HepG2 (cell line): ENCODE data around the gene COPS8. TPM values are rescaled to one million over a fixed set of nuclear protein-coding genes. Genes with fewer than 3 reads are reported as not detected.

Experiments used
- ARID2 ChIP-seq: sonication (generic); formaldehyde crosslinking; IDR thresholded peaks from 2 replicates; pipeline ENCODE4 v1.8.1; 2022; ENCODE audit warnings: mild to moderate bottlenecking, missing genetic modification reagents, borderline replicate concordance
- CREB1 ChIP-seq, 2 experiments: fragments of 450-650 bp in 1 of 2; IDR thresholded peaks; 2 replicates each; pipeline ENCODE4 v1.6.1; 2016 to 2017; ENCODE audit warnings: control low read depth in 1 of 2, mild to moderate bottlenecking in 1 of 2, missing compliant biosample characterization in 1 of 2, missing genetic modification characterization in 1 of 2
- CREM ChIP-seq, 2 experiments: sonication (generic) in 1 of 2; formaldehyde crosslinking in 1 of 2; IDR thresholded peaks; 2 replicates each; pipeline versions ENCODE4 v1.4.0 to v1.6.1; 2016 to 2020; ENCODE audit warnings: antibody characterized with exemption in 1 of 2, mild to moderate bottlenecking in 1 of 2, missing genetic modification reagents in 1 of 2
- DNMT1 ChIP-seq: sonication (generic); formaldehyde crosslinking; IDR thresholded peaks from 2 replicates; pipeline ENCODE4 v1.5.1; 2020; ENCODE audit warnings: mild to moderate bottlenecking, missing genetic modification reagents
- HNF1B ChIP-seq: sonication (generic); formaldehyde crosslinking; IDR thresholded peaks from 2 replicates; pipeline ENCODE4 v1.5.1; 2020; ENCODE audit warnings: mild to moderate bottlenecking, moderate library complexity, missing genetic modification reagents
- PHB2 ChIP-seq: fragments of 450-650 bp; IDR thresholded peaks from 2 replicates; pipeline ENCODE4 v1.6.1; 2018; ENCODE audit not compliant: partially characterized antibody
- PLSCR1 ChIP-seq: sonication (generic); formaldehyde crosslinking; IDR thresholded peaks from 2 replicates; pipeline ENCODE4 v1.5.0; 2020; ENCODE audit warnings: missing genetic modification reagents, mild to moderate bottlenecking, borderline replicate concordance
- PRDM4 ChIP-seq: sonication (generic); formaldehyde crosslinking; IDR thresholded peaks from 2 replicates; pipeline ENCODE4 v1.9.0; 2021; ENCODE audit warnings: missing genetic modification reagents, borderline replicate concordance
- RNF219 ChIP-seq: sonication (generic); formaldehyde crosslinking; IDR thresholded peaks from 2 replicates; pipeline ENCODE4 v1.5.0; 2020; ENCODE audit warnings: mild to moderate bottlenecking, missing genetic modification reagents
- SCMH1 ChIP-seq: sonication (generic); formaldehyde crosslinking; IDR thresholded peaks from 2 replicates; pipeline ENCODE4 v1.9.0; 2021; ENCODE audit warnings: missing genetic modification reagents, mild to moderate bottlenecking, borderline replicate concordance
- ZFP36L2 ChIP-seq: sonication (generic); formaldehyde crosslinking; IDR thresholded peaks from 2 replicates; pipeline ENCODE4 v1.4.0; 2020; ENCODE audit warnings: missing genetic modification reagents
- ZNF609 ChIP-seq: sonication (generic); formaldehyde crosslinking; IDR thresholded peaks from 2 replicates; pipeline ENCODE4 v1.4.0; 2020; ENCODE audit warnings: mild to moderate bottlenecking, missing genetic modification reagents, borderline replicate concordance
- ZNF740 ChIP-seq: sonication (generic); formaldehyde crosslinking; IDR thresholded peaks from 2 replicates; pipeline ENCODE4 v1.4.0; 2020; ENCODE audit warnings: missing genetic modification reagents
- ZNF761 ChIP-seq: sonication (generic); formaldehyde crosslinking; conservative IDR thresholded peaks from 2 replicates; pipeline ENCODE4 v1.4.0; 2020; ENCODE audit warnings: mild to moderate bottlenecking, missing genetic modification reagents
- polyA plus RNA-seq, 8 experiments: library from polyadenylated mRNA; depleted of rRNA in 3 of 8; stranded (reverse) in 7 of 8; unstranded in 1 of 8; fragments of >200 nt; fragmentation: Illumina TruSeq in 4 of 8; extraction: Trizol in 4 of 8; gene quantifications; 2 replicates each; pipeline versions ENCODE4 v1.2.1 to v1.2.3, GENCODE V29; 2011 to 2016; ENCODE audit warnings: low read depth in 4 of 8, missing spikeins in 1 of 8, mixed read lengths in 1 of 8; ENCODE audit not compliant: insufficient read depth in 1 of 8
- total RNA-seq, 5 experiments: library from RNA; depleted of rRNA; stranded (reverse); fragments of >200 nt; fragmentation: Illumina TruSeq; extraction: Trizol; gene quantifications; 2 replicates each; pipeline ENCODE4 v1.2.3, GENCODE V29; 2016; ENCODE audit warnings: low read depth in 1 of 5

Gene COPS8
- total and polyA plus RNA-seq, 2 of the 13 experiments (the other 11 are each of a cell fraction or from before 2014, with no cell fraction given) = 86.3 to 96.6 TPM

GRCh38 chr2:237072067-237072931, 13.4 kb upstream of the COPS8 start (continued):
- TF ChIP-seq PRDM4 (no peak), ARID2 (CRISPR knock-in tag) (no peak), CREB1 (IDR thresholded peaks at IDR 0.05) (no peak), CREB1 (CRISPR knock-in tag; IDR thresholded peaks at IDR 0.05) (no peak), ZNF609 (CRISPR knock-in tag) (0 out of 2 replicates have a peak, but pooled peaks have one; percentile 26), SCMH1 (CRISPR knock-in tag) (no peak), CREM (IDR thresholded peaks at IDR 0.05) (no peak), CREM (CRISPR knock-in tag; IDR thresholded peaks at IDR 0.05) (no peak), HNF1B (CRISPR knock-in tag) (peak; percentile 34; the same call in 1 of the 2 replicates), ZNF761 (CRISPR knock-in tag) (no peak), PHB2 (no peak), ZFP36L2 (no peak), ZNF740 (no peak), RNF219 (CRISPR knock-in tag) (no peak), PLSCR1 (no peak), DNMT1 (CRISPR knock-in tag) (no peak)
